K562 (cell line): ENCODE data around the gene CASP9. TPM values are rescaled to one million over a fixed set of nuclear protein-coding genes. Genes with fewer than 3 reads are reported as not detected.

ENCODE experiments used
- ATAC-seq: fragments of 200-7000 bp; cut with Tn5 transposase; 3 replicates; pipeline ENCODE4 v1.9.1; 2020; ENCODE audit warnings: moderate library complexity
- BruUV-seq: library from RNA; stranded (reverse); fragments of 400-500 nt; replicated peaks from 2 replicates; lab custom pipeline; 2021; lab: Mats Ljungman, UMichigan
- CTCF ChIA-PET: fragments of 300-600 bp; formaldehyde crosslinking; extraction: SDS; loops from one replicate; lab custom pipeline; 2021; ENCODE audit warnings: low intra/inter-chr PET ratio; lab: Yijun Ruan, JAX
- POLR2A ChIA-PET: fragments of 300-600, 350-650 bp; sonication (Branson Sonifier 250); formaldehyde crosslinking; extraction: SDS; loops from one replicate; lab custom pipeline; 2021; ENCODE audit warnings: antibody characterized with exemption, inconsistent platforms; lab: Yijun Ruan, JAX
- DNase-seq, 4 experiments: peaks; one replicate each; pipeline versions ENCODE4 v3.0.0 to v3.0.0-alpha.2; 2011 to 2018; ENCODE audit warnings: low spot score in 3 of 4, mixed read lengths in 3 of 4; ENCODE audit errors: extremely low read depth in 1 of 4
- FAIRE-seq: peaks from 2 replicates; lab custom pipeline; 2011; peaks lifted over from hg19 to GRCh38; lab: Jason Lieb, UNC
- H2AFZ ChIP-seq: 2 replicates; pipeline ENCODE4 v1.6.0; 2011; ENCODE audit warnings: low read depth, low read length, control low read depth, inconsistent platforms
- H3K27ac ChIP-seq: fragments of 200-600 bp; 3 replicates; pipeline ENCODE4 v1.8.0; 2011; ENCODE audit warnings: low read depth, mild to moderate bottlenecking, control low read depth, inconsistent platforms, low read length, moderate library complexity, mixed read lengths; ENCODE audit errors: extremely low read depth
- H3K27me3 ChIP-seq, 2 experiments: fragments of 300-600 bp in 1 of 2; 2 replicates in 1 of 2; 3 replicates in 1 of 2; pipeline versions ENCODE4 v1.6.0 to v1.8.0; 2011; ENCODE audit warnings: inconsistent platforms in 2 of 2, low read length in 2 of 2, mild to moderate bottlenecking in 1 of 2, mixed read lengths in 1 of 2, moderate library complexity in 1 of 2; ENCODE audit not compliant: control insufficient read depth in 2 of 2, insufficient read depth in 2 of 2
- H3K36me3 ChIP-seq: fragments of 300-600 bp; 3 replicates; pipeline ENCODE4 v1.8.0; 2011; ENCODE audit warnings: mild to moderate bottlenecking, low read length, inconsistent platforms; ENCODE audit not compliant: control insufficient read depth, insufficient read depth
- H3K4me1 ChIP-seq, 2 experiments: fragments of 200-600 bp in 1 of 2; replicated peaks in 1 of 2; 2 replicates in 1 of 2; 3 replicates in 1 of 2; pipeline versions ENCODE4 v1.5.1 to v1.8.0; 2011; ENCODE audit warnings: inconsistent platforms in 2 of 2, low read length in 2 of 2, mild to moderate bottlenecking in 1 of 2, mixed read lengths in 1 of 2, moderate library complexity in 1 of 2; ENCODE audit not compliant: control insufficient read depth in 2 of 2, insufficient read depth in 2 of 2
- H3K4me2 ChIP-seq: 2 replicates; pipeline ENCODE4 v1.6.1; 2011; ENCODE audit warnings: low read length, control low read depth, inconsistent platforms, mixed read lengths; ENCODE audit not compliant: insufficient read depth
- H3K4me3 ChIP-seq: fragments of 200-600 bp; sonication (generic), shearing (Covaris generic); 2 replicates; pipeline ENCODE4 v1.5.1; 2016; ENCODE audit warnings: control low read depth, inconsistent platforms
- H3K79me2 ChIP-seq: fragments of 200-600 bp; 3 replicates; pipeline ENCODE4 v1.8.0; 2011; ENCODE audit warnings: low read length, inconsistent platforms; ENCODE audit not compliant: control insufficient read depth, insufficient read depth
- H3K9ac ChIP-seq, 2 experiments: 2 replicates each; pipeline versions ENCODE4 v1.6.0 to v1.6.1; 2011; ENCODE audit warnings: low read depth in 2 of 2, low read length in 2 of 2, control low read depth in 1 of 2, inconsistent platforms in 1 of 2, mild to moderate bottlenecking in 1 of 2, mixed read lengths in 1 of 2; ENCODE audit not compliant: insufficient read depth in 1 of 2
- H3K9me1 ChIP-seq: one replicate; pipeline ENCODE4 v1.6.0; 2011; ENCODE audit warnings: inconsistent platforms, mild to moderate bottlenecking, low read length, moderate library complexity; ENCODE audit not compliant: control insufficient read depth, insufficient read depth
- H3K9me3 ChIP-seq: replicated peaks from 2 replicates; pipeline ENCODE4 v1.5.1; 2011; ENCODE audit warnings: low read depth, low read length, inconsistent platforms; ENCODE audit not compliant: control insufficient read depth, insufficient read depth
- H4K20me1 ChIP-seq: replicated peaks from 2 replicates; pipeline ENCODE4 v1.6.1; 2011; ENCODE audit warnings: low read length, inconsistent platforms, mixed read lengths; ENCODE audit not compliant: control insufficient read depth, insufficient read depth
- BCL6 ChIP-seq: fragments of 250-450 bp; sonication (Bioruptor Pico); IDR thresholded peaks from 2 replicates; pipeline ENCODE4 v1.4.0; 2020
- BHLHE40 ChIP-seq: IDR thresholded peaks from 2 replicates; pipeline ENCODE4 v1.6.1; 2011; ENCODE audit warnings: low read length, improper control_type of control experiment
- CXXC5 ChIP-seq: fragments of 250-450 bp; sonication (Bioruptor Pico); IDR thresholded peaks from 2 replicates; pipeline ENCODE4 v1.8.0; 2022; ENCODE audit warnings: inconsistent platforms, mild to moderate bottlenecking, moderate library complexity
- EP400 ChIP-seq: fragments of 450-650 bp; IDR thresholded peaks from 2 replicates; pipeline ENCODE4 v1.6.1; 2017; ENCODE audit warnings: antibody characterized with exemption, mild to moderate bottlenecking, moderate library complexity
- ETV6 ChIP-seq, 3 experiments: fragments of 150-350 bp in 1 of 3; sonication (generic) in 1 of 3; formaldehyde crosslinking in 1 of 3; IDR thresholded peaks; 2 replicates each; pipeline versions ENCODE4 v1.6.1 to v1.8.0; 2014 to 2022; ENCODE audit warnings: borderline replicate concordance in 2 of 3, low read depth in 2 of 3, antibody characterized with exemption in 1 of 3, low read length in 1 of 3, mild to moderate bottlenecking in 1 of 3, missing genetic modification reagents in 1 of 3
- FOXP1 ChIP-seq: sonication (generic); formaldehyde crosslinking; IDR thresholded peaks from 2 replicates; pipeline ENCODE4 v1.8.0; 2022; ENCODE audit warnings: mild to moderate bottlenecking, missing genetic modification reagents
- SETDB1 ChIP-seq: IDR thresholded peaks from one replicate; pipeline ENCODE4 v1.6.1; 2012; ENCODE audit warnings: low read length, control low read depth, inconsistent platforms
- ZNF165 ChIP-seq: fragments of 250-450 bp; sonication (Bioruptor Pico); IDR thresholded peaks from 2 replicates; pipeline ENCODE4 v1.4.0; 2020; ENCODE audit warnings: borderline replicate concordance
- ZNF224 ChIP-seq: sonication (generic); formaldehyde crosslinking; IDR thresholded peaks from 2 replicates; pipeline ENCODE4 v1.8.0; 2022; ENCODE audit warnings: mild to moderate bottlenecking, missing genetic modification reagents
- ZNF232 ChIP-seq: sonication (generic); formaldehyde crosslinking; IDR thresholded peaks from 2 replicates; pipeline ENCODE4 v1.8.0; 2022; ENCODE audit warnings: mild to moderate bottlenecking, missing genetic modification reagents
- ZNF444 ChIP-seq: fragments of 250-450 bp; sonication (Bioruptor Pico); IDR thresholded peaks from 2 replicates; pipeline ENCODE4 v1.4.0; 2020; ENCODE audit warnings: mild to moderate bottlenecking, moderate library complexity
- WGBS: fragments of 100-300 bp; shearing (Covaris generic); methylation state at CpG from one replicate; pipeline ENCODE4 v1.1.6; 2016; ENCODE audit warnings: low coverage, mixed read lengths; ENCODE audit not compliant: insufficient coverage; ENCODE audit errors: missing lambda C conversion rate; 5-methylcytosine and 5-hydroxymethylcytosine counted together
- in situ Hi-C: fragments of 300-500 bp; cut with MboI; formaldehyde crosslinking; loops from 4 replicates; pipeline ENCODE4 v1.15.0; 2018; ENCODE audit warnings: inconsistent platforms, mixed read lengths
- intact Hi-C: fragments of 100-400 bp; cut with micrococcal nuclease; formaldehyde crosslinking; loops from 2 replicates; pipeline ENCODE4 v1.14.2; 2022
- polyA plus RNA-seq, 8 experiments: library from polyadenylated mRNA; depleted of rRNA in 4 of 8; stranded (reverse) in 5 of 8; unstranded in 3 of 8; fragments of >200 nt; fragmentation: Nextera tagmentation in 2 of 8; fragmentation: Illumina TruSeq in 1 of 8; extraction: Ambion mirVana in 2 of 8; extraction: Trizol in 1 of 8; gene quantifications; 2 replicates each; pipeline versions ENCODE4 v1.2.1 to v1.2.3, GENCODE V29; 2011 to 2014; ENCODE audit warnings: inconsistent platforms in 1 of 8, missing spikeins in 1 of 8
- total RNA-seq, 7 experiments: library from RNA; depleted of rRNA in 6 of 7; stranded (reverse); fragments of >200 nt in 6 of 7; fragmentation: Illumina TruSeq in 2 of 7; extraction: Trizol in 2 of 7; gene quantifications; 2 replicates each; pipeline versions ENCODE4 v1.2.1 to v1.2.3, GENCODE V29; 2011 to 2021; ENCODE audit warnings: low replicate concordance in 1 of 7
- TF ChIP-seq, protein P1 (sequence below), 2 experiments: fragments of 450-650 bp; formaldehyde crosslinking in 1 of 2; IDR thresholded peaks; 2 replicates each; pipeline versions ENCODE4 v1.4.0 to v1.6.1; 2014 to 2020; ENCODE audit warnings: mild to moderate bottlenecking in 2 of 2, borderline replicate concordance in 1 of 2, low read depth in 1 of 2
- TF ChIP-seq, protein P2 (sequence below): fragments of 250-450 bp; sonication (Bioruptor Pico); IDR thresholded peaks from 2 replicates; pipeline ENCODE4 v1.5.0; 2021
- TF ChIP-seq, protein P3 (sequence below): fragments of 450-650 bp; IDR thresholded peaks from 2 replicates; pipeline ENCODE4 v1.6.1; 2017; ENCODE audit warnings: mild to moderate bottlenecking, moderate library complexity

Gene CASP9
- total and polyA plus RNA-seq, 9 of the 15 experiments (the other 6 are each of a cell fraction or from before 2014, with no cell fraction given) = 10.8 to 54.1 (median 30.7) TPM

DNA sequence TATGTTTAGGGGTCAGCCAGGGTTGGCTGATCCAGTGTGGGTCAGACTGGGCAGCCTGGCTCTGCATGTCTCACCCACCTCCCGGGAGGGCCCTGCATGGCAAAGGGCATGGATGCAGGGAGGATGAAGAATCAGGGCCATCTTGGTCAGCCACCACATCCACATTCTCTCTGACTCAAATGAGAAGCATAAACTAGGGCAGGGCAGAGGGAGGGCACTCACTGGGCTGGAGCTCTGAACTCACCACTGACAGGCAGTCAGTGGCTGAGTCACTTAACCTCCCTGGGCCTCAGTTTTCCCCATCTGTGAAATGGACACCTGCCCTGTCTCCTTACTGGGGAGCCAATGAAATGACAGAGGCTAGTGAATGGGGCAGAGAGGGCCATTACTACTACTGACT lies 71.8 kb downstream of the CASP9 start:
- ChIA-PET CTCF (no interaction called here), POLR2A (interaction anchor here (0.8 kb wide), 1 partner anchor 282 kb away, joined by 3 read pairs; no protein-coding TSS in a partner anchor)
- Histone ChIP-seq H3K27me3 (no peaks in the 10 kb centered on the region), H4K20me1 (no peaks in the 10 kb centered on the region), H3K9ac (no peak overlapping the region), H2AFZ (no peak overlapping the region), H3K9me1 (no peaks in the 10 kb centered on the region), H3K27ac (no peak overlapping the region), H3K36me3 (no peaks in the 10 kb centered on the region), H3K4me1 (peaks cover 10 to 11% of the 10 kb centered on the region in 2 experiments), H3K9me3 (no peaks in the 10 kb centered on the region), H3K4me3 (no peak overlapping the region), H3K79me2 (no peaks in the 10 kb centered on the region), H3K4me2 (no peak overlapping the region)
- intact Hi-C loops = no loop called here
- FAIRE-seq (no peak), ATAC-seq (no peak), DNase-seq (no peak)
- BruUV-seq = no TSS peak
- in situ Hi-C loops = no loop called here
- 27% methylated on average over 1 of the region's 1 CpG for WGBS
- TF ChIP-seq ZNF444 (CRISPR knock-in tag) (no peak), BHLHE40 (no peak), ZNF165 (CRISPR knock-in tag) (no peak), EP400 (no peak), SETDB1 (no peak), FOXP1 (CRISPR knock-in tag) (no peak), BCL6 (CRISPR knock-in tag) (no peak), ZNF224 (no peak), CXXC5 (no peak), ZNF232 (no peak), ETV6 (IDR thresholded peaks at IDR 0.05; ENCODE audit: borderline replicate concordance in 1 of 2, low read depth in 2 of 2, low read length in 1 of 2) (no peak), ETV6 (CRISPR knock-in tag; IDR thresholded peaks at IDR 0.05; ENCODE audit: borderline replicate concordance) (no peak)
- TF ChIP-seq, protein P1, sequence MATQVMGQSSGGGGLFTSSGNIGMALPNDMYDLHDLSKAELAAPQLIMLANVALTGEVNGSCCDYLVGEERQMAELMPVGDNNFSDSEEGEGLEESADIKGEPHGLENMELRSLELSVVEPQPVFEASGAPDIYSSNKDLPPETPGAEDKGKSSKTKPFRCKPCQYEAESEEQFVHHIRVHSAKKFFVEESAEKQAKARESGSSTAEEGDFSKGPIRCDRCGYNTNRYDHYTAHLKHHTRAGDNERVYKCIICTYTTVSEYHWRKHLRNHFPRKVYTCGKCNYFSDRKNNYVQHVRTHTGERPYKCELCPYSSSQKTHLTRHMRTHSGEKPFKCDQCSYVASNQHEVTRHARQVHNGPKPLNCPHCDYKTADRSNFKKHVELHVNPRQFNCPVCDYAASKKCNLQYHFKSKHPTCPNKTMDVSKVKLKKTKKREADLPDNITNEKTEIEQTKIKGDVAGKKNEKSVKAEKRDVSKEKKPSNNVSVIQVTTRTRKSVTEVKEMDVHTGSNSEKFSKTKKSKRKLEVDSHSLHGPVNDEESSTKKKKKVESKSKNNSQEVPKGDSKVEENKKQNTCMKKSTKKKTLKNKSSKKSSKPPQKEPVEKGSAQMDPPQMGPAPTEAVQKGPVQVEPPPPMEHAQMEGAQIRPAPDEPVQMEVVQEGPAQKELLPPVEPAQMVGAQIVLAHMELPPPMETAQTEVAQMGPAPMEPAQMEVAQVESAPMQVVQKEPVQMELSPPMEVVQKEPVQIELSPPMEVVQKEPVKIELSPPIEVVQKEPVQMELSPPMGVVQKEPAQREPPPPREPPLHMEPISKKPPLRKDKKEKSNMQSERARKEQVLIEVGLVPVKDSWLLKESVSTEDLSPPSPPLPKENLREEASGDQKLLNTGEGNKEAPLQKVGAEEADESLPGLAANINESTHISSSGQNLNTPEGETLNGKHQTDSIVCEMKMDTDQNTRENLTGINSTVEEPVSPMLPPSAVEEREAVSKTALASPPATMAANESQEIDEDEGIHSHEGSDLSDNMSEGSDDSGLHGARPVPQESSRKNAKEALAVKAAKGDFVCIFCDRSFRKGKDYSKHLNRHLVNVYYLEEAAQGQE (IDR thresholded peaks at IDR 0.05; ENCODE audit: borderline replicate concordance) = no peak
- TF ChIP-seq, protein P1 (CRISPR knock-in tag; IDR thresholded peaks at IDR 0.05; ENCODE audit: low read depth) = no peak
- TF ChIP-seq, protein P2, sequence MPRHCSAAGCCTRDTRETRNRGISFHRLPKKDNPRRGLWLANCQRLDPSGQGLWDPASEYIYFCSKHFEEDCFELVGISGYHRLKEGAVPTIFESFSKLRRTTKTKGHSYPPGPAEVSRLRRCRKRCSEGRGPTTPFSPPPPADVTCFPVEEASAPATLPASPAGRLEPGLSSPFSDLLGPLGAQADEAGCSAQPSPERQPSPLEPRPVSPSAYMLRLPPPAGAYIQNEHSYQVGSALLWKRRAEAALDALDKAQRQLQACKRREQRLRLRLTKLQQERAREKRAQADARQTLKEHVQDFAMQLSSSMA (CRISPR knock-in tag) = no peak
- TF ChIP-seq, protein P3, sequence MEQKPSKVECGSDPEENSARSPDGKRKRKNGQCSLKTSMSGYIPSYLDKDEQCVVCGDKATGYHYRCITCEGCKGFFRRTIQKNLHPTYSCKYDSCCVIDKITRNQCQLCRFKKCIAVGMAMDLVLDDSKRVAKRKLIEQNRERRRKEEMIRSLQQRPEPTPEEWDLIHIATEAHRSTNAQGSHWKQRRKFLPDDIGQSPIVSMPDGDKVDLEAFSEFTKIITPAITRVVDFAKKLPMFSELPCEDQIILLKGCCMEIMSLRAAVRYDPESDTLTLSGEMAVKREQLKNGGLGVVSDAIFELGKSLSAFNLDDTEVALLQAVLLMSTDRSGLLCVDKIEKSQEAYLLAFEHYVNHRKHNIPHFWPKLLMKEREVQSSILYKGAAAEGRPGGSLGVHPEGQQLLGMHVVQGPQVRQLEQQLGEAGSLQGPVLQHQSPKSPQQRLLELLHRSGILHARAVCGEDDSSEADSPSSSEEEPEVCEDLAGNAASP = no peak
